Measurements from ENCODE around the gene GPR89A.
"Not testable (repeated sequence)": the region's sequence is repeated elsewhere in the genome, so short reads cannot be mapped to it uniquely, and the experiment has no call there.

DNA sequence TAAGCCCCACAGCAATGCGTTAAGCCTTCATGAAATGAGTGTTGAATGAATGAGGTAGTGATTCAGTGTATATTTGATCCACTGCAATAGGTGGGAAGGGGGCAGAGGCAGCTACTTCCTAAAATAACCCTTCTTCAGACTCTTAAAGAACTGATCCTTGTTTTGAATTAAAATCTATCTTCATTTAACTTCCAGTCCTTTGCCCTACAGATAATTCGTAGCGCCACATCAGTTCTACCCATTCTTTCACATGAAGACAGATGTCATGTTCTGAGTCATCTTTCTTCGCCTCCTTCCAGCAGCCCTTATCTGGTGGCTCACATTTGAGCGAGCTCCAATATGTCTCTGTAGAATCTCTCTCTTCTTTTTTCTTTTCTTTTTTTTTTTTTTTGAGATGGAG lies 948 bp upstream of the GPR89A start:
- TF ChIP-seq, protein P1, sequence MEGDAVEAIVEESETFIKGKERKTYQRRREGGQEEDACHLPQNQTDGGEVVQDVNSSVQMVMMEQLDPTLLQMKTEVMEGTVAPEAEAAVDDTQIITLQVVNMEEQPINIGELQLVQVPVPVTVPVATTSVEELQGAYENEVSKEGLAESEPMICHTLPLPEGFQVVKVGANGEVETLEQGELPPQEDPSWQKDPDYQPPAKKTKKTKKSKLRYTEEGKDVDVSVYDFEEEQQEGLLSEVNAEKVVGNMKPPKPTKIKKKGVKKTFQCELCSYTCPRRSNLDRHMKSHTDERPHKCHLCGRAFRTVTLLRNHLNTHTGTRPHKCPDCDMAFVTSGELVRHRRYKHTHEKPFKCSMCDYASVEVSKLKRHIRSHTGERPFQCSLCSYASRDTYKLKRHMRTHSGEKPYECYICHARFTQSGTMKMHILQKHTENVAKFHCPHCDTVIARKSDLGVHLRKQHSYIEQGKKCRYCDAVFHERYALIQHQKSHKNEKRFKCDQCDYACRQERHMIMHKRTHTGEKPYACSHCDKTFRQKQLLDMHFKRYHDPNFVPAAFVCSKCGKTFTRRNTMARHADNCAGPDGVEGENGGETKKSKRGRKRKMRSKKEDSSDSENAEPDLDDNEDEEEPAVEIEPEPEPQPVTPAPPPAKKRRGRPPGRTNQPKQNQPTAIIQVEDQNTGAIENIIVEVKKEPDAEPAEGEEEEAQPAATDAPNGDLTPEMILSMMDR (conservative IDR thresholded peaks at IDR 0.05), result not testable (repeated sequence)
- TF ChIP-seq ZFX (IDR thresholded peaks at IDR 0.05), result not testable (repeated sequence)
